Measurements from ENCODE around the gene CEP83. TPM values are rescaled to one million over a fixed set of nuclear protein-coding genes. Genes with fewer than 3 reads are reported as not detected.

Gene CEP83
- total RNA-seq, 1 donor from 2014 or later = 24.0 TPM

DNA sequence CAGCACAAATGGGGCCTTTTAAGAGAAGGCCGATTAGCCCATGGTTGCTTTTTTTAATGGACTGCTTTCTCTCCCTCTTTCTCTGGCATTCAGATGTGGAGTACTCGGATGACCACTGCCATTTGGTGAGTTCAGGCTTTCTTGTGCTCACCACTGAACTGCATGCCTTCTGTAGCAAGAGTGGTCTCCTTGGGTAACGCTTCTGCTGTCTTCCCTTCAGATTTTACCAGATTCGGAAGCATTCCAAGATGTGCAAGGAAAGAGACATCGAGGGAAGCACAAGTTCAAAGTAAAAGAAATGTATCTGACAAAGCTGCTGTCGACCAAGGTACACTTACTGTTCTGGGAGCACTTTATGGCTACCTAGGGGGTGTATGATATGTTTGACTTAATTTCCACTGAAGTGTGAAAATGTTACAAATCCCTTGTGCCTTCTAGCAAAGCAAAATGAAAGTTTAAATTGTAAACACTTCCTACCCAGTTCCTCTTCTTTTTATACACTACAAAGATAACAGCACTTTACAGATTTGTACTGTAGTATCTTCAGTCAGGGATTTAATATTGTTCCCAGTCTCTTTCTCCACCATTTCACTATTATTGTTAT lies 162.5 kb downstream of the CEP83 start:
- TF ChIP-seq, protein P1, sequence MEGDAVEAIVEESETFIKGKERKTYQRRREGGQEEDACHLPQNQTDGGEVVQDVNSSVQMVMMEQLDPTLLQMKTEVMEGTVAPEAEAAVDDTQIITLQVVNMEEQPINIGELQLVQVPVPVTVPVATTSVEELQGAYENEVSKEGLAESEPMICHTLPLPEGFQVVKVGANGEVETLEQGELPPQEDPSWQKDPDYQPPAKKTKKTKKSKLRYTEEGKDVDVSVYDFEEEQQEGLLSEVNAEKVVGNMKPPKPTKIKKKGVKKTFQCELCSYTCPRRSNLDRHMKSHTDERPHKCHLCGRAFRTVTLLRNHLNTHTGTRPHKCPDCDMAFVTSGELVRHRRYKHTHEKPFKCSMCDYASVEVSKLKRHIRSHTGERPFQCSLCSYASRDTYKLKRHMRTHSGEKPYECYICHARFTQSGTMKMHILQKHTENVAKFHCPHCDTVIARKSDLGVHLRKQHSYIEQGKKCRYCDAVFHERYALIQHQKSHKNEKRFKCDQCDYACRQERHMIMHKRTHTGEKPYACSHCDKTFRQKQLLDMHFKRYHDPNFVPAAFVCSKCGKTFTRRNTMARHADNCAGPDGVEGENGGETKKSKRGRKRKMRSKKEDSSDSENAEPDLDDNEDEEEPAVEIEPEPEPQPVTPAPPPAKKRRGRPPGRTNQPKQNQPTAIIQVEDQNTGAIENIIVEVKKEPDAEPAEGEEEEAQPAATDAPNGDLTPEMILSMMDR (conservative IDR thresholded peaks at IDR 0.05; ENCODE audit: low read depth, low read length) = no peak
- no peak overlapping the region for H3K4me3 ChIP-seq (ENCODE audit: low read depth, low read length)
- DNase-seq (ENCODE audit: low read depth) = no peak

DNA sequence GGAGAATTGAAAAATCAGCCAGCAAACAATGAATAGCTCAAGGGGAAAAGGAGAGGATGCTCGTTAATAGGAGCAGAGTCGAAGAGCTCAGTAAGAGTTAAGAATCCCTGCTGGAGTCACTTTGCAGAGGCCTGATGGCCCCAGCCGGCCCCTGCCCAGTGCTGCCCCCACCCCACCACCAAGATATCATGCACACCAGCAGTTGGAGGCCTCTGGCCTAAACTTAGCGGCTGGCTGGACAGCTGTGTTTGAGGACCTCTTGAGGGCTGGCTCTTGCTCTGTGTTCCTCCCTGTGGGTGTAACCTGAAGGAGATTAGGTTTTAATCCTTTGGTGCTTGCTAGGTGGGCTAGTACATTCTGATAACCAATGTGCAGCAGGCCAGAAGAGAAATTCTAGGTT lies 169.3 kb downstream of the CEP83 start:
- TF ChIP-seq, protein P1 (conservative IDR thresholded peaks at IDR 0.05; ENCODE audit: low read depth, low read length) = no peak
- DNase-seq (ENCODE audit: low read depth) = no peak
- H3K4me3 ChIP-seq (ENCODE audit: low read depth, low read length) = no peak overlapping the region

DNA sequence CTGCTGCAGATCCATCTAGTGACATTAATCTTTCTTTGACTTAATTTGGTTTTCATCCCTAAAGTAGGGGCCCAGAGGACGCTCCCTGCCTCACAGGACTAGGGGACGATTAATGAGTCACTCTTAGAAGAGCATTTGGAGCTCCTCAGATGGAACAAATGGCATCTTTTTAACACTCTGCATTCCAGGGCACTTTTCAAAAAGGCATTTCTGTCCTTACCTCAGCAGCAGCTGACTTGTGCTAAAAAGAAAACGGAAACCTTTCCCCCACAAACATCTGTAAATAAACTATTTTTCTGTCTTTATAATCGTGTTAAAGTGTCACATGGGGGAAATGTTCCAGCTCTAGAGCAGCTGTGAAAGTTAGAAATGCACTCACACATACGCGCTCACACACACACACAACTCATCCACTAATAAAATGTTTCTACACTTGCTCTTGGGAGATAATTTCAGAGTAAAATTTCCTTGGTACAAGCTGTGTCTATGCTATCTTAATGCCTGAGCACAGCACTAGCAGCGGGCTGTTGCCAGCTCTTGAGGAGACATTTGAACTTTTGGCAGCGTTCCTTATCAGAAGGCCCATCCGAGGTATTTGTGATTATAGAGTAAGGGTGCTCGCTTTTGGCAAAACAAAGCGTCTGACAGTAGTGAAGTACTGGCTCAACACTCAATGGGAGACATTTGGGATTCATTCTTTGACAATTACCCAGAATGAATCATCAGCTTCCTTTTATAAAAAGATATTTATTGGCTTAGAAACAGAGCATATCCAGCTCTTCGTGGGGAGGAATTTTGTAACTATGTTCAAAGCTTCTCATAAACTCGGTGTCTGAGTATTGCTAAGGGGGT lies 170.0 kb downstream of the CEP83 start:
- TF ChIP-seq, protein P1 (conservative IDR thresholded peaks at IDR 0.05; ENCODE audit: low read depth, low read length) = no peak
- no peak for DNase-seq (ENCODE audit: low read depth)

DNA sequence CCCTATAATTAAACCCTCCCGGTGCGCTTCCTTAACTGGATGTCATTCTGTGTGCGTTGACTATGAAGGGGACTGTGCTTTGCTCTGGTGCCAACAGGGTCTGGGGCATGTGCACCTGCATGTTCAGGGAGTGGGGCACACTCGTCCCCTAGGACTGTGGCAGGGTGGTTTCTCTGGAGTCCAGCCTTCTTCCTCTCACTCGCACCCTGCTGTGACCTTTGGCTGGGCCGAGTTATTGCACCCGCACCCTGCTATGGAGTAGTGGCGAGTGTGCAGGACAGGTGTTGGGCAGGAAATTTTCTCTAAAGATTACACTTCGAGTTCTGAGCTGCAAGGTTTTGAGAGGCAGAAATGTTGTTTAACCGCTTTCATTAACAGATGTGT lies 172.4 kb downstream of the CEP83 start:
- H3K4me3 ChIP-seq (ENCODE audit: low read depth, low read length) = no peak overlapping the region
- TF ChIP-seq, protein P1 (conservative IDR thresholded peaks at IDR 0.05; ENCODE audit: low read depth, low read length) = no peak
- no peak for DNase-seq (ENCODE audit: low read depth)

More for the DNA sequence above, 170.0 kb downstream of the CEP83 start:
- no peak overlapping the region for H3K4me3 ChIP-seq (ENCODE audit: low read depth, low read length)

DNA sequence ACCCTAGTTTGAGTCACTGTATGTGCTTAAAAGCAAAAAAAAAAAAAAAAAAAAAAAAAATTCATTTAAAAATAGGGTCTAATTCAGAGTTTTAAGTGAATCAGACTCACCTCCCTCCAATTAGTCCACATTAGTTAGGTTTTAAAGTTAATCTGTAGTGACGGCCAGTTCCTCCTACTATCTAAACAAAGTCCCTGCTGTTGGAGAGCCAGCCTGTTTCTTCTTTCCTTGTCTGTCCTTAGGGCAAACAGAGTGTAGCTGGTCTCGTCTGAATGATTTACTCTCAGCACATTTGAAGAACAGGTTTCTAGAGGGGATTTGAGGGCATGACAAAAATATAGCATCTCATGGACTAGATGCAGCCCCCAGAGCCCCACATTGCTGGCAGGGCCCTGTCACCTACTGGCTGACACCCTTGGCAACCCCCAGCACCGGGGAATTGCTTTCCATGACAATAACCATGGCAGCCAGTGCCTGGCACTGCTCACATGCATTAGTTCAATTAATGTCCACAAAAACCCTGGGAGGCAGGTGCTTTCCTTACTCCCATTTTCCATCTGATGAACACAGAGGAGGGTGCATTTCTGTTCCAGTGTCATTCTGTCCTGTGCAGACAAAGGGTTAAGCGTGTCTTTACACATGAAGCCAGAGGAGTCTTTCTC lies 173.0 kb downstream of the CEP83 start:
- no peak for DNase-seq (ENCODE audit: low read depth)
- H3K4me3 ChIP-seq (ENCODE audit: low read depth, low read length) = no peak overlapping the region
- TF ChIP-seq, protein P1 (conservative IDR thresholded peaks at IDR 0.05; ENCODE audit: low read depth, low read length) = no peak

DNA sequence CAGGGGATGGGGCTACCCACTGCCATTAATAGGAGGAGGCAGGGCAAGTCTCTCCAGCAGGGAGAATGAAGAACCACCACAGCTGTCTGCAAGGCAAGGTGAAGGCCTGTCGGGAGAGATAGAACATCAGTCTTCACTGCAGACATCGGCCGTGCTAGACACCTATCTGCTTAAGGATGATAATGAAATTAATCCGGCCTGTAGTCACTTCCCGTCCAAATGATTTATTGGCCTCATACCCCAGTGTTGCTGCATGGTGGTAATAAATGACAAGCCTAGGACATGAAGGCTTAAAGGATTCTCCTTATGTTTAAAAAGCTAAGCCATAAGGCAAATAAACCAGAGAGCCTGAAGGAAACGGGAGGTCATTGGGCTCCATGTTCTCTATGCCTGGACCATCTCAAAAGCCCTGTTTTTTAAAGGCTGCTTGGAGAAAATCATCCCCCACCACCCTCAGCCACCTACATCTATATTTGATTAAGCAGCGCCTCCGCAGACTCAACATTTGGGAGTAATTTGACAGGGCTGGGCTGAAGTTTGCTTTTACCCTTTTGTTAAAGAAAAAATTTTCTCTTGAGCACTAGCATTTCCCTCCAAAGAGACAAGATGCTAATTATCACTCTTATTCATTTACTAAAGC lies 173.6 kb downstream of the CEP83 start:
- no peak for DNase-seq (ENCODE audit: low read depth)
- H3K4me3 ChIP-seq (ENCODE audit: low read depth, low read length) = no peak overlapping the region
- TF ChIP-seq, protein P1 (conservative IDR thresholded peaks at IDR 0.05; ENCODE audit: low read depth, low read length) = no peak

Measured in epithelial cell of proximal tubule (primary cell).